Measurements from ENCODE around the gene SEC16A.

DNA sequence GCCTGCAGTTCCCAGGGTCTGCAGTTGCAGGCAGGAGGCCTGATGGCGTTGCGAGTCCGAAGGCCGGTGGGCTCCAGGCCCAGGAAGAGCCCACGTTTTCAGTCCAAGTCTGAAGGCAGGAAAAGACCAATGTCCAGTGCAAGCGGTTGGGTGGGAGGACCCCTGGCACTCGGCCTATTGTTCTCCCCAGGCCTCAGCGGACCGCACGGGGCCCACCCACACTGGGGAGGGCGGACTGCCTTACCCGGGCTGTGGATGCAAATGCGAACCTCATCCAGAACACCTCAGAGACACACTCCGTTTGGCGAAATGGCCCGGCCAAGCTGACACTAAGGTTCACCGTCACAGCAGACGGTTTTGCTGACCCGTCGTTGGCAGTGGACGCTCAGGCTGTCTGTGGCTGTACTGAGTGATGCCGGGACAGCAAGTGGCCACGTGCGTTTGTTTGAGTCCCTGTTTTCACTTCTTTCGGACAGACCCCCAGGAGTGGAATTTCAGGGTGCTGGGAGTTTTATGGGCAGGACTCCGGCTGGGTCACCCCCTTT, 10.2 kb upstream of the SEC16A start:
- TF ChIP-seq POLR2A (IDR thresholded peaks at IDR 0.05) = no peak
- TF ChIP-seq, protein P1, sequence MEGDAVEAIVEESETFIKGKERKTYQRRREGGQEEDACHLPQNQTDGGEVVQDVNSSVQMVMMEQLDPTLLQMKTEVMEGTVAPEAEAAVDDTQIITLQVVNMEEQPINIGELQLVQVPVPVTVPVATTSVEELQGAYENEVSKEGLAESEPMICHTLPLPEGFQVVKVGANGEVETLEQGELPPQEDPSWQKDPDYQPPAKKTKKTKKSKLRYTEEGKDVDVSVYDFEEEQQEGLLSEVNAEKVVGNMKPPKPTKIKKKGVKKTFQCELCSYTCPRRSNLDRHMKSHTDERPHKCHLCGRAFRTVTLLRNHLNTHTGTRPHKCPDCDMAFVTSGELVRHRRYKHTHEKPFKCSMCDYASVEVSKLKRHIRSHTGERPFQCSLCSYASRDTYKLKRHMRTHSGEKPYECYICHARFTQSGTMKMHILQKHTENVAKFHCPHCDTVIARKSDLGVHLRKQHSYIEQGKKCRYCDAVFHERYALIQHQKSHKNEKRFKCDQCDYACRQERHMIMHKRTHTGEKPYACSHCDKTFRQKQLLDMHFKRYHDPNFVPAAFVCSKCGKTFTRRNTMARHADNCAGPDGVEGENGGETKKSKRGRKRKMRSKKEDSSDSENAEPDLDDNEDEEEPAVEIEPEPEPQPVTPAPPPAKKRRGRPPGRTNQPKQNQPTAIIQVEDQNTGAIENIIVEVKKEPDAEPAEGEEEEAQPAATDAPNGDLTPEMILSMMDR (IDR thresholded peaks at IDR 0.05) = no peak
